ENCODE measurements around the gene CDC45. TPM values are rescaled to one million over a fixed set of nuclear protein-coding genes. Genes with fewer than 3 reads are reported as not detected.
"Not testable (repeated sequence)": the region's sequence is repeated elsewhere in the genome, so short reads cannot be mapped to it uniquely, and the experiment has no call there.

The CDC45 gene
- total RNA-seq, 1 donor, result 0.72 TPM

DNA sequence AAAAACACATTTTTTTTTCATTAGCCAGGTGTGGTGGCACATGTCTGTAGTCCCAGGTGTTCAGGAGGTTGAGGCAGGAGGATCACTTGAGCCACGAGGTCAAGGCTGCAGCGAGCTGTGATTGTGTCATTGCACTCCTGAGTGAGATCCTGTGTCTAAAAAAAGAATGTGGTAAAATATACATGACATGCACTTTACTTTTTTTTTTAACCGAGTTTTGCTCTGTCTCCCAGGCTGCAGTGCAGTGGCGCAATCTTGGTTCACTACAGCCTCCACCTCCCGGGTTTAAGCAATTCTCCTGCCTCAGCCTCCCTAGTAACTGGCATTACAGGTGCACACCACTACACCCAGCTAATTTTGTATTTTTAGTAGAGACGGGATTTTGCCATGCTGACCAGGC lies 67.0 kb downstream of the CDC45 start:
- no peak for TF ChIP-seq CTCF (IDR thresholded peaks at IDR 0.05; ENCODE audit: extremely low read depth, low read depth, low read length)

GRCh38 chr22:19547620-19548019 lies 67.9 kb downstream of the CDC45 start:
- Histone ChIP-seq H3K9me3 (ENCODE audit: low read depth, low read length) (no peaks in the 10 kb centered on the region), H2AFZ (ENCODE audit: low read length) (no peak overlapping the region), H3K4me1 (ENCODE audit: insufficient read depth, low read length) (no peaks in the 10 kb centered on the region), H3K27ac (ENCODE audit: low read depth, low read length) (no peak overlapping the region), H3K36me3 (ENCODE audit: insufficient read depth, low read length) (no peaks in the 10 kb centered on the region), H3K79me2 (ENCODE audit: insufficient read depth, low read length) (no peaks in the 10 kb centered on the region), H3K4me2 (ENCODE audit: insufficient read depth, low read length) (no peak overlapping the region), H4K20me1 (ENCODE audit: insufficient read depth, low read length) (no peaks in the 10 kb centered on the region), H3K4me3 (ENCODE audit: insufficient read depth, low read length) (no peak overlapping the region), H3K27me3 (ENCODE audit: insufficient read depth, low read length) (peaks cover 3% of the 10 kb centered on the region)
- no peak for TF ChIP-seq CTCF (IDR thresholded peaks at IDR 0.05; ENCODE audit: extremely low read depth, low read depth, low read length)
- DNase-seq (ENCODE audit: insufficient read length, low spot score, missing footprints), result no peak

More for the DNA sequence above, 67.0 kb downstream of the CDC45 start:
- Histone ChIP-seq H3K4me2 (ENCODE audit: insufficient read depth, low read length) (no peak overlapping the region), H3K4me3 (ENCODE audit: insufficient read depth, low read length) (no peak overlapping the region), H3K27me3 (ENCODE audit: insufficient read depth, low read length) (peaks cover 2% of the 10 kb centered on the region), H3K4me1 (ENCODE audit: insufficient read depth, low read length) (no peaks in the 10 kb centered on the region), H3K27ac (ENCODE audit: low read depth, low read length) (no peak overlapping the region), H4K20me1 (ENCODE audit: insufficient read depth, low read length) (no peaks in the 10 kb centered on the region), H3K9me3 (ENCODE audit: low read depth, low read length) (no peaks in the 10 kb centered on the region), H3K79me2 (ENCODE audit: insufficient read depth, low read length) (no peaks in the 10 kb centered on the region), H2AFZ (ENCODE audit: low read length) (no peak overlapping the region), H3K36me3 (ENCODE audit: insufficient read depth, low read length) (no peaks in the 10 kb centered on the region)
- DNase-seq (ENCODE audit: insufficient read length, low spot score, missing footprints), result no peak

DNA sequence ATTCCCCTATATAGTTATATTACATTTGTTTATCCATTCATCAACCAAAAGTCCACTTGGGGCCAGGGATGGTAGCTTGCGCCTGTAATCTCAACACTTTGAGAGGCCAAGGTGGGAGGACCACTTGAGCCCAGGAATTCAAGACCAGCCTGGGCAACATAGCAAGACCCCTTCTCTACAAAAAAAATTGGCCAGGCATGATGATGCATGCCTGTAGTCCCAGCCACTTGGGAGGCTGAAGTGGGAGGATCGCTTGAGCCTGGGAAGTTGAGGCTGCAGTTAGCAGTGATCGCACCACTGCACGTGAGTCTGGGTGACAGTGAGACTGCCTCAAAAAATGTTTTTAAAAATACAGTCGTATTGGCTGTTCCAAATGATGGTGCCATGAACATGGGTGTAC lies 68.7 kb downstream of the CDC45 start:
- DNase-seq (ENCODE audit: insufficient read length, low spot score, missing footprints); H3K4me1 ChIP-seq (ENCODE audit: insufficient read depth, low read length); H3K79me2 ChIP-seq (ENCODE audit: insufficient read depth, low read length); H2AFZ ChIP-seq (ENCODE audit: low read length); H3K4me2 ChIP-seq (ENCODE audit: insufficient read depth, low read length); H3K36me3 ChIP-seq (ENCODE audit: insufficient read depth, low read length); H3K9me3 ChIP-seq (ENCODE audit: low read depth, low read length); H4K20me1 ChIP-seq (ENCODE audit: insufficient read depth, low read length); H3K27me3 ChIP-seq (ENCODE audit: insufficient read depth, low read length); H3K27ac ChIP-seq (ENCODE audit: low read depth, low read length); H3K4me3 ChIP-seq (ENCODE audit: insufficient read depth, low read length): not testable (repeated sequence)

DNA sequence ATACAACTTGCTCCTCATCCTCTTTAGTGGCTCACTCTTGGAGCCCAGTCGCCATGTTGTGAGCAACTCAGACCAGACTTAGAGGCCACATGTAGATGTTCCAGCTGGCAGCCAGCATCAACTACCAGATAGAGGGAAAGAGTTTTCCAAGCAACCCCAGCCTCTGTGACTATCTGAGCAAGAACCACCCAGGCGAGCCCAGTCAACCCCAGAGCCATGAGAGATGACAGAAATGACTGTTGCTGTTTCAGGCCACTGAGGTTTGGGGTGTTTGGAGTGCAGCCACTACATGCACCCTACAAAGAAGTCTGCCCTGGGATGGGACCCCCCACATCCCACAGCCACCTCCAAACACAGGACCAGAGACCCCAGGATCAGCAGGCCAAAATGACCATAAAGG lies 69.2 kb downstream of the CDC45 start:
- H3K79me2 ChIP-seq (ENCODE audit: insufficient read depth, low read length), result no peaks in the 10 kb centered on the region
- no peak for TF ChIP-seq CTCF (IDR thresholded peaks at IDR 0.05; ENCODE audit: extremely low read depth, low read depth, low read length)
- H3K4me3 ChIP-seq (ENCODE audit: insufficient read depth, low read length), result no peak overlapping the region
- H3K27ac ChIP-seq (ENCODE audit: low read depth, low read length), result no peak overlapping the region
- H3K9me3 ChIP-seq (ENCODE audit: low read depth, low read length), result no peaks in the 10 kb centered on the region
- no peaks in the 10 kb centered on the region for H3K4me1 ChIP-seq (ENCODE audit: insufficient read depth, low read length)
- H2AFZ ChIP-seq (ENCODE audit: low read length), result no peak overlapping the region
- no peaks in the 10 kb centered on the region for H4K20me1 ChIP-seq (ENCODE audit: insufficient read depth, low read length)
- no peak for DNase-seq (ENCODE audit: insufficient read length, low spot score, missing footprints)
- no peak overlapping the region for H3K4me2 ChIP-seq (ENCODE audit: insufficient read depth, low read length)
- no peaks in the 10 kb centered on the region for H3K36me3 ChIP-seq (ENCODE audit: insufficient read depth, low read length)
- H3K27me3 ChIP-seq (ENCODE audit: insufficient read depth, low read length), result peaks cover 5% of the 10 kb centered on the region
